HT-29 (cell line): Measurements from ENCODE around the gene RNF4. TPM values are rescaled to one million over a fixed set of nuclear protein-coding genes. Genes with fewer than 3 reads are reported as not detected.
"Not testable (repeated sequence)": the region's sequence is repeated elsewhere in the genome, so short reads cannot be mapped to it uniquely, and the experiment has no call there.

Experiments used
- DNase-seq: peaks from one replicate; pipeline ENCODE4 v3.0.0-alpha.2; 2015; ENCODE audit warnings: low spot score
- total RNA-seq: library from RNA; depleted of rRNA; stranded (reverse); fragments of >200 nt; shearing (Covaris generic); gene quantifications from 2 replicates; pipeline ENCODE4 v1.2.3, GENCODE V29; 2014

RNF4 gene
- total RNA-seq, 1 experiment from 2014 or later: 44.9 TPM

GRCh38 chr4:2486981-2487380 lies 18.1 kb downstream of the RNF4 start:
- no peak for DNase-seq

GRCh38 chr4:2487632-2488031 lies 18.7 kb downstream of the RNF4 start:
- DNase-seq: no peak

- no peak for DNase-seq
Observed at GRCh38 chr4:2489081-2489805, 20.3 kb downstream of the RNF4 start.

- DNase-seq: no peak
Observed at GRCh38 chr4:2489841-2490552, 21.1 kb downstream of the RNF4 start.

- DNase-seq: no peak
Observed at GRCh38 chr4:2492970-2493369, 24.1 kb downstream of the RNF4 start.

GRCh38 chr4:2494992-2495391 lies 26.1 kb downstream of the RNF4 start:
- no peak for DNase-seq

- no peak for DNase-seq
Observed at GRCh38 chr4:2497324-2497723, 28.4 kb downstream of the RNF4 start.

GRCh38 chr4:2497931-2498330 lies 29.0 kb downstream of the RNF4 start:
- no peak for DNase-seq

GRCh38 chr4:2500547-2500946 lies 31.6 kb downstream of the RNF4 start:
- DNase-seq: no peak

- DNase-seq: no peak
Observed at GRCh38 chr4:2501034-2501594, 32.2 kb downstream of the RNF4 start.

- no peak for DNase-seq
Observed at GRCh38 chr4:2503809-2504208, 34.9 kb downstream of the RNF4 start.

GRCh38 chr4:2507259-2507658 lies 38.4 kb downstream of the RNF4 start:
- DNase-seq: no peak

- no peak for DNase-seq
Observed at GRCh38 chr4:2507855-2508254, 38.9 kb downstream of the RNF4 start.

- DNase-seq: no peak
Observed at GRCh38 chr4:2510351-2511259, 41.7 kb downstream of the RNF4 start.

GRCh38 chr4:2511645-2512131 lies 42.8 kb downstream of the RNF4 start:
- no peak for DNase-seq

- no peak for DNase-seq
Observed at GRCh38 chr4:2512396-2513135, 43.7 kb downstream of the RNF4 start.

GRCh38 chr4:2514193-2514592 lies 45.3 kb downstream of the RNF4 start:
- DNase-seq: not testable (repeated sequence)

- not testable (repeated sequence) for DNase-seq
Observed at GRCh38 chr4:2514944-2515343, 46.0 kb downstream of the RNF4 start.

- no peak for DNase-seq
Observed at GRCh38 chr4:2515830-2516550, 47.1 kb downstream of the RNF4 start.

- no peak for DNase-seq
Observed at GRCh38 chr4:2516635-2517034, 47.7 kb downstream of the RNF4 start.
